B cell (primary cell): Measurements from ENCODE around the gene RPTOR. TPM values are rescaled to one million over a fixed set of nuclear protein-coding genes. Genes with fewer than 3 reads are reported as not detected.

Source experiments
- ATAC-seq: fragments of 200-7000 bp; cut with Tn5 transposase; one replicate; pipeline ENCODE4 v1.10.0; 2021; ENCODE audit warnings: low read depth, mild to moderate bottlenecking, moderate number of reproducible peaks, moderate library complexity
- CTCF ChIA-PET: fragments of 350-600 bp; sonication (Branson Sonifier 250); formaldehyde crosslinking; loops from one replicate; lab custom pipeline; 2021; ENCODE audit warnings: antibody characterized with exemption, inconsistent platforms; lab: Charles Lee
- POLR2A ChIA-PET: fragments of 350-600 bp; sonication (Branson Sonifier 250); formaldehyde crosslinking; loops from one replicate; lab custom pipeline; 2021; ENCODE audit warnings: antibody characterized with exemption; lab: Charles Lee
- DNase-seq: peaks from one replicate; pipeline ENCODE4 v3.0.0; 2013
- H2AFZ ChIP-seq: 2 replicates; pipeline ENCODE4 v1.6.1; 2012; ENCODE audit warnings: mild to moderate bottlenecking, low read depth, low read length; ENCODE audit not compliant: insufficient read depth, poor library complexity, severe bottlenecking
- H3K27ac ChIP-seq, 2 donors: 1 replicate in 1 of 2; 2 replicates in 1 of 2; pipeline ENCODE4 v1.5.1; 2012 to 2013; ENCODE audit warnings: low read length in 2 of 2, mild to moderate bottlenecking in 2 of 2, moderate library complexity in 1 of 2
- H3K27me3 ChIP-seq, 4 experiments: fragments of 200-600 bp in 1 of 4; sonication (generic) in 1 of 4; replicated peaks in 1 of 4; 1 replicate in 2 of 4; 2 replicates in 2 of 4; pipeline versions ENCODE4 v1.6.1 to v1.7.0; 2013 to 2016; ENCODE audit warnings: low read length in 3 of 4, mild to moderate bottlenecking in 2 of 4, mixed read lengths in 1 of 4, moderate library complexity in 1 of 4; ENCODE audit not compliant: insufficient read depth in 4 of 4, control insufficient read depth in 3 of 4; ENCODE audit errors: control extremely low read depth in 1 of 4
- H3K36me3 ChIP-seq, 2 experiments: replicated peaks in 1 of 2; 1 replicate in 1 of 2; 2 replicates in 1 of 2; pipeline versions ENCODE4 v1.6.1 to v1.7.1; 2013; ENCODE audit warnings: low read length in 1 of 2; ENCODE audit not compliant: insufficient read depth in 2 of 2, control insufficient read depth in 1 of 2; ENCODE audit errors: control extremely low read depth in 1 of 2, extremely low read depth in 1 of 2
- H3K4me1 ChIP-seq, 2 donors: fragments of 200-600 bp in 1 of 2; sonication (generic) in 1 of 2; 1 replicate in 1 of 2; 2 replicates in 1 of 2; pipeline versions ENCODE4 v1.5.1 to v1.6.1; 2013 to 2017; ENCODE audit warnings: low read length in 2 of 2; ENCODE audit not compliant: control insufficient read depth in 2 of 2, insufficient read depth in 2 of 2
- H3K4me2 ChIP-seq: replicated peaks from 2 replicates; pipeline ENCODE3; 2012; ENCODE audit warnings: mild to moderate bottlenecking, low read depth, low read length; ENCODE audit not compliant: poor library complexity, severe bottlenecking
- H3K4me3 ChIP-seq, 5 experiments: fragments of 200-600 bp in 1 of 5; sonication (generic) in 1 of 5; 1 replicate in 3 of 5; 2 replicates in 2 of 5; pipeline versions ENCODE4 v1.5.1 to v1.7.0; 2011 to 2016; ENCODE audit warnings: low read length in 4 of 5, mild to moderate bottlenecking in 4 of 5, low read depth in 2 of 5, control low read depth in 1 of 5, moderate library complexity in 1 of 5; ENCODE audit not compliant: insufficient read depth in 1 of 5; ENCODE audit errors: control extremely low read depth in 1 of 5, extremely low read depth in 1 of 5
- H3K79me2 ChIP-seq: fragments of 200-600 bp; sonication (generic); one replicate; pipeline ENCODE4 v1.6.0; 2016; ENCODE audit warnings: low read length; ENCODE audit not compliant: control insufficient read depth, insufficient read depth
- H3K9ac ChIP-seq: fragments of 200-600 bp; sonication (generic); 2 replicates; pipeline ENCODE4 v1.6.1; 2017; ENCODE audit warnings: mild to moderate bottlenecking, low read length, moderate library complexity
- H3K9me3 ChIP-seq, 3 donors: one replicate each; pipeline versions ENCODE4 v1.6.1 to v1.7.1; 2013; ENCODE audit warnings: low read length in 2 of 3; ENCODE audit not compliant: control insufficient read depth in 2 of 3, insufficient read depth in 1 of 3; ENCODE audit errors: control extremely low read depth in 1 of 3
- H4K20me1 ChIP-seq: 2 replicates; pipeline ENCODE4 v1.6.0; 2012; ENCODE audit warnings: mild to moderate bottlenecking, low read length; ENCODE audit not compliant: insufficient read depth, control insufficient read depth, poor library complexity, severe bottlenecking
- H3K27ac Mint-ChIP-seq: one replicate; pipeline ENCODE4 v1.8.0; 2021; ENCODE audit warnings: mixed read lengths
- H3K27me3 Mint-ChIP-seq: one replicate; pipeline ENCODE4 v1.8.0; 2021; ENCODE audit warnings: mixed read lengths
- H3K4me1 Mint-ChIP-seq: one replicate; pipeline ENCODE4 v1.8.0; 2021; ENCODE audit warnings: mixed read lengths
- H3K4me3 Mint-ChIP-seq: one replicate; pipeline ENCODE4 v1.8.0; 2021; ENCODE audit warnings: mixed read lengths
- H3K9me3 Mint-ChIP-seq: one replicate; pipeline ENCODE4 v1.8.0; 2022; ENCODE audit warnings: mixed read lengths; ENCODE audit not compliant: insufficient read depth
- CTCF ChIP-seq: fragments of 200-600 bp; IDR thresholded peaks from one replicate; pipeline ENCODE4 v1.8.0; 2022; ENCODE audit warnings: antibody characterized with exemption, mild to moderate bottlenecking
- EZH2 ChIP-seq: IDR thresholded peaks from 2 replicates; pipeline ENCODE4 v1.6.1; 2012; ENCODE audit warnings: borderline replicate concordance, low read depth, mild to moderate bottlenecking, moderate library complexity, low read length; ENCODE audit not compliant: insufficient read depth, poor library complexity, severe bottlenecking
- WGBS: methylation state at CpG from one replicate; pipeline ENCODE4 v1.1.5; 2013; ENCODE audit warnings: missing lambda C conversion rate; ENCODE audit not compliant: insufficient coverage; 5-methylcytosine and 5-hydroxymethylcytosine counted together
- intact Hi-C: fragments of 100-400 bp; cut with micrococcal nuclease; formaldehyde crosslinking; loops from one replicate; pipeline ENCODE4 v1.10.0; 2022
- polyA plus RNA-seq: library from polyadenylated mRNA; depleted of rRNA; stranded (reverse); fragments of >200 nt; gene quantifications from 2 replicates; pipeline ENCODE4 v1.2.3, GENCODE V29; 2012
- total RNA-seq, 2 donors: library from RNA; stranded (reverse); fragments of 120-200 nt in 1 of 2; gene quantifications; 1 replicate in 1 of 2; 2 replicates in 1 of 2; pipeline versions ENCODE4 v1.2.3 to v1.2.4, GENCODE V29; 2013 to 2022

The RPTOR gene
- total and polyA plus RNA-seq, 2 donors (not counting 1 experiment from before 2014, with no cell fraction given): 13.4 to 58.8 TPM

GRCh38 chr17:80631142-80632045 is 86.8 kb downstream of the RPTOR start:
- H3K27ac Mint-ChIP-seq: peak overlapping the region; percentile 38
- Histone ChIP-seq H3K36me3 (peaks cover 0 to 6% of the 10 kb centered on the region in 2 experiments), H3K4me3 (no peak overlapping the region), H4K20me1 (peaks cover 33% of the 10 kb centered on the region), H3K4me2 (no peak overlapping the region), H3K79me2 (peaks cover 25% of the 10 kb centered on the region), H2AFZ (no peak overlapping the region), H3K9me3 (no peaks in the 10 kb centered on the region), H3K4me1 (peaks cover 0 to 5% of the 10 kb centered on the region in 2 donors), H3K9ac (no peak overlapping the region), H3K27me3 (no peaks in the 10 kb centered on the region), H3K27ac (no peak overlapping the region)
- no peaks in the 10 kb centered on the region for H3K27me3 Mint-ChIP-seq
- ATAC-seq (no peak), DNase-seq (no peak)
- H3K9me3 Mint-ChIP-seq: no peaks in the 10 kb centered on the region
- intact Hi-C loops: no loop called here
- POLR2A ChIA-PET: no interaction called here
- H3K4me3 Mint-ChIP-seq: no peak overlapping the region
- peaks cover 13% of the 10 kb centered on the region for H3K4me1 Mint-ChIP-seq
- TF ChIP-seq CTCF: no peak
- no peak for TF ChIP-seq EZH2
- WGBS: 98% methylated on average over 5 of the region's 10 CpGs
- CTCF ChIA-PET: no interaction called here

- no peaks in the 10 kb centered on the region for H3K27me3 Mint-ChIP-seq
- TF ChIP-seq CTCF: no peak
- TF ChIP-seq EZH2: no peak
- H4K20me1 ChIP-seq: peaks cover 40% of the 10 kb centered on the region
- H3K4me2 ChIP-seq: no peak overlapping the region
- H2AFZ ChIP-seq: no peak overlapping the region
- ATAC-seq (no peak), DNase-seq (no peak)
- H3K4me1 Mint-ChIP-seq: peaks cover 19% of the 10 kb centered on the region
- POLR2A ChIA-PET: no interaction called here
- H3K9me3 ChIP-seq: no peaks in the 10 kb centered on the region
- no peak overlapping the region for H3K27ac Mint-ChIP-seq
- H3K9ac ChIP-seq: no peak overlapping the region
- 93% methylated on average over 4 of the region's 12 CpGs for WGBS
- H3K4me1 ChIP-seq: peaks cover 0 to 12% of the 10 kb centered on the region in 2 donors
- H3K27me3 ChIP-seq: no peaks in the 10 kb centered on the region
- H3K27ac ChIP-seq: no peak overlapping the region
- H3K4me3 Mint-ChIP-seq: no peak overlapping the region
- no peak overlapping the region for H3K4me3 ChIP-seq
- intact Hi-C loops: no loop called here
- H3K36me3 ChIP-seq: peaks cover 0 to 3% of the 10 kb centered on the region in 2 experiments
- peaks cover 29% of the 10 kb centered on the region for H3K79me2 ChIP-seq
- CTCF ChIA-PET: no interaction called here
- no peaks in the 10 kb centered on the region for H3K9me3 Mint-ChIP-seq
Measured at GRCh38 chr17:80632046-80632581, 87.5 kb downstream of the RPTOR start.
